Muscle of arm (tissue), 12 donors: ENCODE results near the gene TAF4. TPM values are rescaled to one million over a fixed set of nuclear protein-coding genes. Genes with fewer than 3 reads are reported as not detected.
"Not testable (repeated sequence)": the region's sequence is repeated elsewhere in the genome, so short reads cannot be mapped to it uniquely, and the experiment has no call there.

Experiments
- DNase-seq: peaks from one replicate; pipeline ENCODE4 v3.0.0-alpha.2; 2013
- polyA plus RNA-seq, 12 donors: library from polyadenylated mRNA; unstranded; fragments of 120-200 nt; gene quantifications; one replicate each; pipeline ENCODE4 v1.2.1, GENCODE V29; 2013; ENCODE audit not compliant: insufficient read length in 12 of 12

TAF4 gene
- polyA plus RNA-seq, 12 donors, result 10.4 to 23.8 (median 12.3) TPM; not detected in 1

GRCh38 chr20:62003567-62004405, 61.9 kb downstream of the TAF4 start:
- no peak for DNase-seq

GRCh38 chr20:62002882-62003480, 62.7 kb downstream of the TAF4 start:
- DNase-seq, result no peak

DNA sequence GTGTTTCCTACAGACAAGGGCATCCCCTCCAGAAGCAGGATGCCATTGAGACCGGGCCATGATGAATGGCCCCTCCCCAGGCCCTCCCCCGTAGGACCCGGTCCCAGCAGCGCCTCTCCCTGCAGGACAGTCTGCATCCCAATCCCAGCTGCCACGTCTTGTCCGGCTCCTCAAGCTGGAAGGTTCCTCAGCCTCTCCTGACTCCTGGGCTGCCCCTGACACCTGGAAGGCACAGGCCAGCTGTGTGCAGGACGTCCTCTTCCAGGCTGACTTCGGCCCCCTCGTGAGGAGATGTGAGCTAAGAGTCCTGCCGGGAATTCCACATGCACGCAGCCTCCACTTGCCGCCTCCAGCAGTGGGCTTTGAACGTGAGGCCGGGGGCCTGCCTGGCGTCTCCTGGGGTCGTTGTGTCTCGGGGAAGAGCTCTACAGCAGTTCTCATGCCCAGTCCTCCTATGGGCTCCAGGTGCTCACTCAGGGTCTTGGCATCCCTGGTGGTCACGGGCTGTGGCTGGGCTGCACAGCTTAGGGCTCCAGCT, 64.4 kb downstream of the TAF4 start:
- no peak for DNase-seq

DNA sequence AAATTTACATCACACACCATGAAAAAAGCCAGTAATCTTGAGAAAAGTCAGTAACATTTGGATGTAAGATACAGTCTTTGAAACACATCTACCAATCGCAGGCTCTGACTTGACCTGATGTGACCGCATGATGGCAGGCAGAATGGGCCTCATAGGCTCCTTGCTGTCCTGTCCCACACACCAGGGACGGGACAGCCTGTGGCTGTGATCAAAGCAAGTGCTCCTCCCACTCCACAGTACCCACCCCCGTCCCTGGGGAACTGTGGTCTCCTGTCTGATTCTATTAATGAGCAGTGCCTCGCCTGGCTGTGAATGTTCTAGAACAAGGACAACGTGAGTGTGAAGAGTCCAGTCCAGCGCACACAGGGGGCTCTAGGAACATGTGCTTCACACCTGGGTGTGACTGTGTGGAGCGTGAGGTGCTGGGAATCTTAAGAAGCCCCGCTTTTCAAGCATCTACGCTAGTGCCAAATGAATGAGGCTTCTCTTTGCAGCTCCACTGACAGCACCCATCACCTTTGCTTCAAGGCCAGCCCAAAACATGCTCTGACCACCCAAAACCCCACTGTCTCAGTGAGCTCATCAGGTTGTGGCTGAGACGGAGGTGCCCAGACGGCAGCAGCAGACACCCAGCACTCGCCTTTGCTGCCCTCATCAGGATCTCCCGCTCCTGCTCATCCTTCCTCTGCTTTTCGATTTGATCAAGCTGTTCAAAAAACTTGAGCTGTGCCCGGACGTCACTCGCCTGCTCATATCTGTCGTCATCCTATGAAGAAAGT, 67.1 kb downstream of the TAF4 start:
- DNase-seq, result no peak

DNA sequence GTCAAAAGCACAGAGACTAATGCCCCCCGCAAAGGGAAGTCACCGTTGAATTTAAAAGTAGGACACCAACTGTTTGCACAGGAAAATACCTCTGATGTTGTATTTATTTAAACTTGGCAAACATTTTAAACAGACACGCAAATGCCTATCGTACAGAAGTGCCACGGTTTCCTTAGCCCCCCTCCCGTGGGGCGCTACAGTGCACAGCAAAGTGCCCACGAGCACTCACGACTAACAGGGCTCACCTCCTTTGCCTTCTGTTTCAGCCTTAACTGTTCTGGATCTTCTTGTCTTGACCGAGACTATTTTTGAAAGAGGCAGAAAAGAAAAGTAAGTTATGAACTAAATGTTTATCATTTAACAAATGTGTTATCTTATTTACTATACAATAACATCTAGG, 67.8 kb downstream of the TAF4 start:
- no peak for DNase-seq

DNA sequence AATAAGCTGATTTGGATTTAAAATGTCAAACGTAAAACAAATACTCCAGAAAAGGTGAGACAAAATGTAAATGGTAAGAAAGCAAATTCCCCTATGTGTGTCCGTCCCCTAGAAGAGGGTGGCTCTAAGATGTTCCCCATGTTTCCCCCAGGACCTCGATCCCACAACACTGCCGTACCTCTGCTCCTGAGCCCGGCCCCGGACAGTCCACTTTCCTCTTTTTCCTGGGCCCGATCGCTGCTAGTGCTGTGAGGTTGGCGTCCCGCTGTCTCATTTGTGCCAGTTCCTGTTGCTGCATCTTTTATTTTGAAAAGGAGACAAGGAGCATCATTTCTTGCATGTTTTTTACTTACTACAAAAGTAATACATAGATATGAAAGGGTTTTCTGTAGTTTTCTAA, 68.3 kb downstream of the TAF4 start:
- DNase-seq, result no peak

DNA sequence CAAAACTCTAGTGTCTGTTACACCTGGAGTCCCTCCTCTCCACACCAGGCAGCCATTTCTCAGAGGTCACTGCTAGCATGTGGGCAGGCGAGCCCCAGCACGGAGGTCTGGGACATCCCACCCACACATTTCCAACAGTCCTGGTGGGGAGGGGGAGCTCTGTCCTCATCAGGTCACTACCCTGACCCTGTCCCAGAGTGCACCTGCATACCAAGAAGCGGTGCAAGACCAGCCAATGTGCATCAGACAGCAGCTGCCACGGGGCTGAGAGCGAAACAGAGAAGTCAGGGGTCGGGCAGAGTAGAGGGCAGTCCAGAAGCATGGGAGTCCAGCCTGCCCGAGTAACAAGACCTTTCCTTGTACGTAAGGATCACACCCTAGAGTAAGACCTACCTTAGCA, 71.1 kb downstream of the TAF4 start:
- no peak for DNase-seq

GRCh38 chr20:61993058-61993457, 72.6 kb downstream of the TAF4 start:
- DNase-seq, result no peak

DNA sequence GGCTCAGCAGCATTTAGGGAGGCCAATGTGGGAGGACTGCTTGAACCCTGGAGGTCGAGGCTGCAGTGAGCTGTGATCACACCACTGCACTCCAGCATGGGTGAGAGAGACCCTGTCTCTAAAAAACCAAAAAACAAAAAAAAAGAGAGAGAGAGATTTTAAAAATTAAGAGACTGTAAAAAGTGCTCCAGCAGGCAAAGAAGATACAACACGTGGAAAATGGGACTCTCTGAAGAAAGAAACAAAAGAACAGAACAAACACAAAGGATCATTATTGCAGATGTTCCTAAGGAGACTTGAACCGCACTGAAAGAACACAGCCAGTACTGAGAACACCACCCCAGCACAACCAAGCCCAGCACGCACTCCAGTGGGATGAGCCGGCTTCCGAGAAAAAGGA, 74.2 kb downstream of the TAF4 start:
- DNase-seq, result no peak

GRCh38 chr20:61990484-61990883, 75.2 kb downstream of the TAF4 start:
- no peak for DNase-seq

DNA sequence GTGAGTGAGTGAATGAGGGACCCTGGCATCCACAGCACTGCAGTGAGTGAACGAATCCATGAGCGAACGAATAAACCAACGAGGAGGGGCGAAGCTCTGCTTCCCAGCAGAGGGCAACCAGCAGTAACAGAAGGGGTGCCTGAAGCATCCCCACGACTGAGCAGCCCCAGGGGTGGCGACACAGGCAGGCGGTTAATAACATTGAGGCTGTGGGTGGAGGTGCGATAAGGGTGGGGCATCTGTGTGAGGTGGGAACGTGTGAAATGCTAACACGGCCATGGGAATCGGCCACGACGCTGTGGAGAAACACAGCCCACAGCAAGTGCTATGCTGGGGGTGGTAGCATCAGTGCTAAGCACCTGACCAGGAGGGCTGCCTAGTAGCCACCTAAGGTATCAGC, 75.9 kb downstream of the TAF4 start:
- no peak for DNase-seq

DNA sequence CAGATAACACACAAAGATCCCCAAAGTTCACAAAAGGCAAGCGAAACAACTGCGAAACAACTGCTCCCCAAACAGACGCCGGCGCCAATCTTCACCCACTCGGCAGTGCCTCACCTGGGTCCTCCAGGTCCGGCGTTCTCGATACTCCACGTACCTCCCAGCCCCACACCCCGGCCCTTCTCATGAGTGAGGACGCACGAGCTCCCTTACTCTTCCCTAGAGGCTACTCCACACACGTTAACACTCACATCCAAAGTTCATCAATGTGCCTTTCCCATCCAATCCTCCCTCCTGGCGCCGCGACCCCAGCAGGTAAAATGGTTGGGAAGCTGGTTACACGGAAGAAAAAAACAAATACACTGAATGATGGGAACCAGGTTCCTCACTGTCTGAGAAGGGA, 77.0 kb downstream of the TAF4 start:
- DNase-seq, result no peak

DNA sequence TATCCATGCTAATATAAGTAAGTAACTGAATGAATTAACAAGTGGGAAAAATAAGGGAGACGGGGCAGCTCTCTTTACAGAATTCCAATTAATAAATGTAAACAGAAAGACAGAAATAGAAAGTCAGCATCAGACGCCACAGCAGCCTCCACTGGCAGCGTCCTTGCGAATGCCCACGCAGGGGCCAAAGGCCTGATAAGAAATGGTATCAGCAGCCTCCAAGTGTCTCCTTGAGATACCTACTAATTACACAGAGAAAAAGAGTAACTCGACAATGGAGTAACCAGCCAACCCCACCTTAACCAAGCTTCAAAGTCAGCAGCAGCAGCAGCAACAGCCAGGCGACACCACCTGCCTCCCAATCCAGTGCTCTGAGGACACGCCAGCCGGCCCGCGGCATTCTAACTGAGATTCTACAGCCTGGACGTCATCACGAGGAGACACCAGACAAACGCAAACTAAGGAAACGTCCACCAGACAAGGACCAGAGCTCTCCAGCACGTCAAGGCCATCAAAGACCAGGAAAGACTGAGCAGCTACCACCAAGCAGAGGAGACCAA, 78.8 kb downstream of the TAF4 start:
- DNase-seq, result no peak

DNA sequence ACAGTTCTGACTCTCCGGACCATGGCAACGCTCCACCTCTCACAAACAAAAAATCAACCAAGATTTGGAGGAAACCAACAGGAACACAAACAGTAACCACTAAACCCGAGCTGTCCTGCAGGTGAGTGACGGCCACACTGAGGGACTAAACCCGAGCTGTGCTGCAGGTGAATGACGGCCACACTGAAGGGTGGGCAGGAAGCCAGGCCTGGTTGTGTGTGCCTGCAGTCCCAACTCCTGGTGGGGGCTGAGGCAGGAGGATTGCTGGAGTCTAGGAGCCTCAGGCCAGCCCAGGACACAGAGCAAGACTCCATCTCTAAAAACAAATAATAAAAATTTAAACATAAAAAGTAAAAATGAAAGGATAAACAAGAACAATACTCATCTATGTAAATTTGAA, 80.6 kb downstream of the TAF4 start:
- DNase-seq, result no peak

DNA sequence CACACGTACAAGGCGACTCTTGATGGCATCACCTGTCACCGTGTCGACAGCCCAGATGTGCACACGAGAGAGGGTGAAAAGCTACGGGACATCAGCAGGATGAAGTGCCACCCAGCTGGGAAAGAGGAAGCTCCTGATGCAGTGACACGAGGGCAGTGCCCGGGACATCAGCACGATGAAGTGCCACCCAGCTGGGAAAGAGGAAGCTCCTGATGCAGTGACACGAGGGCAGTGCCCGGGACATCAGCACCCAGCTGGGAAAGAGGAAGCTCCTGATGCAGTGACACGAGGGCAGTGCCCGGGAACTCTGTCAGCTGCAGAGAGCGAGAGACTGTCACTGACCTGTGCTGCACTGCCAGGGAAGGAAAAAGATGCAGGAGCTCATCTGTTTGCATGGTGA, 81.2 kb downstream of the TAF4 start:
- not testable (repeated sequence) for DNase-seq

DNA sequence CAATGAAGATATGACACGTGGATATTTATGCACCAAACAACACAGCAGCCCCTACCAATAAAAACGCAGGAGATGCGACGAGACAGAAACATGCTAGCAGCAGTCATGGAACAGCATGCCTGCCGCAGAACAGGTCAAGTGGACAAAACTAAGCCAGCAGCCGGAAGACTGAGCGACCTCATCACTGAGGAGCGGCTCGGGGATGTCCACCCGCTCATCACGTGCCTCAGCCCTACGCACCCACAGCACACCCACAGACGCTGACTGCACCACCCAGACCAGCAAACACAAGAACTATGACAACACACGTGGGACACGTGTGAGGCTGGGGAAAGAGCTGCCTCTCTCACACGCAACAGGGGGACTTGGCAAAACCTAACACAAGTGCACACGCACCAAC, 81.7 kb downstream of the TAF4 start:
- no peak for DNase-seq

- no peak for DNase-seq
Measured at GRCh38 chr20:61982951-61983315, 82.7 kb downstream of the TAF4 start.

DNA sequence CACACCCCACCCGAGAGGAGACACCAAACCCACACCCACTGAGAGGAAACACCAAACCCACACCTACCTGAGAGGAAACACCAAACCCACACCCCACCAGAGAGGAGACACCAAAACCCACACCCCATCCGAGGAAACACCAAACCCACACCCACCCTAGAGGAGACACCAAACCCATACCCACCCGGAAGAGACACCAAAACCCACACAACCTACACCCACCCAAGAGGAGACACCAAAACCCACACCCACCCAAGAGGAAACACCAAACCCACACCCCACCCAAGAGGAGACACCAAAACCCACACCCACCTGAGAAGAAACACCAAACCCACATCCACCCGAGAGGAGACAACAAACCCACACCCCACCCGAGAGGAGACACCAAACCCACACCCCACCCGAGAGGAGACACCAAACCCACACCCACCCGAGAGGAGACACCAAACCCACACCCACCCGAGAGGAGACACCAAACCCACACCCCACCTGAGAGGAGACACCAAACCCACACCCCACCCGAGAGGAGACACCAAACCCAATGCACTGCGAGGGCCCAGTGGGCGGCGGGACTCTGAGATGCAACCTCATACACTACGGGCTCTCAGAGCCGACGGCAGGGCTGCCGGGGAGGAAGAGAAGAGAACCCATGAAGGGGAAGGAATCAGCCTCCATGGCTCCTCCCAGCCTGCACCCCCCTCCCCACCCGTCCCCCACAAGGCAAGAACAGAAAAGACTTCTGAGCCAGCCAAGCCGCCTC, 83.3 kb downstream of the TAF4 start:
- no peak for DNase-seq

GRCh38 chr20:61981691-61982090, 84.0 kb downstream of the TAF4 start:
- DNase-seq, result not testable (repeated sequence)

DNA sequence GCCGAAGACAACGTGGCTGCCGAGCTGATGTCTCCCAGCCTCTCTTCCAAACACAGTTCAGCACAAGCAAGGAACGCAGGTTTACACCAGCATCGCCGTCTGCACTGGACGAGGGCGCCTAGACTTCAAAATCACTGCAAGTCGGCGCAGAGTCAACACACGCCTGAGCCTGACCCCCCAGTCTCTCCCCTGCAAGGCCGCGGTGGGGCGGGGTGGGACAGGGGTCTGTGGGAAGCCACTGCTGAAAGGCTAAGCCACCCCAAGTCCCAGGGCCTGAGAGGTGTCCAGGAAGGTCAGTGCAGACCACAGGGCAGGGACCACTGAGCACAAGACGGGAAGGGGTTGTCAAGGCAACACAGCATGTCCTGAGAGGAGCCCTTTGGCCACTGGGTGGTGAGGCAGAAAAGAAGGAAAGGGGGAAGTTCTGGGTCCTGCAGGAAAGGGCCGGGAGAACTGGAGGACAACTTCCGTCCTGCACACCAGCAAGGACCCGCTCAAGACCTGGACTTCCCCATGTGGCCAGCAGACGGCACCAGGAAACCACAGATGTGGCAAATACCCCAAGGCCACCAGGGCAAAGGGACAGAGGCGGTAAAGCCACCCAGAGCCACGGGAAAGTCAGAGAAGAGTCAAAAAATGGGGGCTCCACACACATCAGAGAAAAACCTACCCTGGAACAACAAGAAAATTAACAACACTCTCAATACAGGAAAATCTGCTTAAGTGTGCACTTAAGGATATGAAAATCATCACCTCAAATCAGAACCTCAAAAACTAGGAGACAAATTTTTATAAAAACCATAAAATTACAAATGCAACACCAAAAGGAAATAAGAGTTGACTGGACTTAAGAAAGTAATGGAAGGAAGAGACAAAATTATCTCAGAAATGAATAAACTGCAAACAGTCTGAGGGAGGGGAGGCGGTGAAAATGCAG, 84.8 kb downstream of the TAF4 start:
- no peak for DNase-seq
